B cell (primary cell): ENCODE data around the gene TACR3. TPM values are rescaled to one million over a fixed set of nuclear protein-coding genes. Genes with fewer than 3 reads are reported as not detected.

Source experiments
- ATAC-seq: fragments of 200-7000 bp; cut with Tn5 transposase; one replicate; pipeline ENCODE4 v1.10.0; 2021; ENCODE audit warnings: low read depth, mild to moderate bottlenecking, moderate number of reproducible peaks, moderate library complexity
- CTCF ChIA-PET: fragments of 350-600 bp; sonication (Branson Sonifier 250); formaldehyde crosslinking; loops from one replicate; lab custom pipeline; 2021; ENCODE audit warnings: antibody characterized with exemption, inconsistent platforms; lab: Charles Lee
- POLR2A ChIA-PET: fragments of 350-600 bp; sonication (Branson Sonifier 250); formaldehyde crosslinking; loops from one replicate; lab custom pipeline; 2021; ENCODE audit warnings: antibody characterized with exemption; lab: Charles Lee
- DNase-seq: peaks from one replicate; pipeline ENCODE4 v3.0.0; 2013
- H2AFZ ChIP-seq: 2 replicates; pipeline ENCODE4 v1.6.1; 2012; ENCODE audit warnings: mild to moderate bottlenecking, low read depth, low read length; ENCODE audit not compliant: insufficient read depth, poor library complexity, severe bottlenecking
- H3K27ac ChIP-seq, 2 donors: 1 replicate in 1 of 2; 2 replicates in 1 of 2; pipeline ENCODE4 v1.5.1; 2012 to 2013; ENCODE audit warnings: low read length in 2 of 2, mild to moderate bottlenecking in 2 of 2, moderate library complexity in 1 of 2
- H3K27me3 ChIP-seq, 4 experiments: fragments of 200-600 bp in 1 of 4; sonication (generic) in 1 of 4; replicated peaks in 1 of 4; 1 replicate in 2 of 4; 2 replicates in 2 of 4; pipeline versions ENCODE4 v1.6.1 to v1.7.0; 2013 to 2016; ENCODE audit warnings: low read length in 3 of 4, mild to moderate bottlenecking in 2 of 4, mixed read lengths in 1 of 4, moderate library complexity in 1 of 4; ENCODE audit not compliant: insufficient read depth in 4 of 4, control insufficient read depth in 3 of 4; ENCODE audit errors: control extremely low read depth in 1 of 4
- H3K36me3 ChIP-seq, 2 experiments: replicated peaks in 1 of 2; 1 replicate in 1 of 2; 2 replicates in 1 of 2; pipeline versions ENCODE4 v1.6.1 to v1.7.1; 2013; ENCODE audit warnings: low read length in 1 of 2; ENCODE audit not compliant: insufficient read depth in 2 of 2, control insufficient read depth in 1 of 2; ENCODE audit errors: control extremely low read depth in 1 of 2, extremely low read depth in 1 of 2
- H3K4me1 ChIP-seq, 2 donors: fragments of 200-600 bp in 1 of 2; sonication (generic) in 1 of 2; 1 replicate in 1 of 2; 2 replicates in 1 of 2; pipeline versions ENCODE4 v1.5.1 to v1.6.1; 2013 to 2017; ENCODE audit warnings: low read length in 2 of 2; ENCODE audit not compliant: control insufficient read depth in 2 of 2, insufficient read depth in 2 of 2
- H3K4me2 ChIP-seq: replicated peaks from 2 replicates; pipeline ENCODE3; 2012; ENCODE audit warnings: mild to moderate bottlenecking, low read depth, low read length; ENCODE audit not compliant: poor library complexity, severe bottlenecking
- H3K4me3 ChIP-seq, 5 experiments: fragments of 200-600 bp in 1 of 5; sonication (generic) in 1 of 5; 1 replicate in 3 of 5; 2 replicates in 2 of 5; pipeline versions ENCODE4 v1.5.1 to v1.7.0; 2011 to 2016; ENCODE audit warnings: low read length in 4 of 5, mild to moderate bottlenecking in 4 of 5, low read depth in 2 of 5, control low read depth in 1 of 5, moderate library complexity in 1 of 5; ENCODE audit not compliant: insufficient read depth in 1 of 5; ENCODE audit errors: control extremely low read depth in 1 of 5, extremely low read depth in 1 of 5
- H3K79me2 ChIP-seq: fragments of 200-600 bp; sonication (generic); one replicate; pipeline ENCODE4 v1.6.0; 2016; ENCODE audit warnings: low read length; ENCODE audit not compliant: control insufficient read depth, insufficient read depth
- H3K9ac ChIP-seq: fragments of 200-600 bp; sonication (generic); 2 replicates; pipeline ENCODE4 v1.6.1; 2017; ENCODE audit warnings: mild to moderate bottlenecking, low read length, moderate library complexity
- H3K9me3 ChIP-seq, 3 donors: one replicate each; pipeline versions ENCODE4 v1.6.1 to v1.7.1; 2013; ENCODE audit warnings: low read length in 2 of 3; ENCODE audit not compliant: control insufficient read depth in 2 of 3, insufficient read depth in 1 of 3; ENCODE audit errors: control extremely low read depth in 1 of 3
- H4K20me1 ChIP-seq: 2 replicates; pipeline ENCODE4 v1.6.0; 2012; ENCODE audit warnings: mild to moderate bottlenecking, low read length; ENCODE audit not compliant: insufficient read depth, control insufficient read depth, poor library complexity, severe bottlenecking
- H3K27ac Mint-ChIP-seq: one replicate; pipeline ENCODE4 v1.8.0; 2021; ENCODE audit warnings: mixed read lengths
- H3K27me3 Mint-ChIP-seq: one replicate; pipeline ENCODE4 v1.8.0; 2021; ENCODE audit warnings: mixed read lengths
- H3K4me1 Mint-ChIP-seq: one replicate; pipeline ENCODE4 v1.8.0; 2021; ENCODE audit warnings: mixed read lengths
- H3K4me3 Mint-ChIP-seq: one replicate; pipeline ENCODE4 v1.8.0; 2021; ENCODE audit warnings: mixed read lengths
- H3K9me3 Mint-ChIP-seq: one replicate; pipeline ENCODE4 v1.8.0; 2022; ENCODE audit warnings: mixed read lengths; ENCODE audit not compliant: insufficient read depth
- CTCF ChIP-seq: fragments of 200-600 bp; IDR thresholded peaks from one replicate; pipeline ENCODE4 v1.8.0; 2022; ENCODE audit warnings: antibody characterized with exemption, mild to moderate bottlenecking
- EZH2 ChIP-seq: IDR thresholded peaks from 2 replicates; pipeline ENCODE4 v1.6.1; 2012; ENCODE audit warnings: borderline replicate concordance, low read depth, mild to moderate bottlenecking, moderate library complexity, low read length; ENCODE audit not compliant: insufficient read depth, poor library complexity, severe bottlenecking
- WGBS: methylation state at CpG from one replicate; pipeline ENCODE4 v1.1.5; 2013; ENCODE audit warnings: missing lambda C conversion rate; ENCODE audit not compliant: insufficient coverage; 5-methylcytosine and 5-hydroxymethylcytosine counted together
- intact Hi-C: fragments of 100-400 bp; cut with micrococcal nuclease; formaldehyde crosslinking; loops from one replicate; pipeline ENCODE4 v1.10.0; 2022
- polyA plus RNA-seq: library from polyadenylated mRNA; depleted of rRNA; stranded (reverse); fragments of >200 nt; gene quantifications from 2 replicates; pipeline ENCODE4 v1.2.3, GENCODE V29; 2012
- total RNA-seq, 2 donors: library from RNA; stranded (reverse); fragments of 120-200 nt in 1 of 2; gene quantifications; 1 replicate in 1 of 2; 2 replicates in 1 of 2; pipeline versions ENCODE4 v1.2.3 to v1.2.4, GENCODE V29; 2013 to 2022

The TACR3 gene
- total and polyA plus RNA-seq, 2 donors (not counting 1 experiment from before 2014, with no cell fraction given): not detected

GRCh38 chr4:103626296-103626695 is 93.5 kb downstream of the TACR3 start:
- H3K27ac Mint-ChIP-seq: no peak overlapping the region
- intact Hi-C loops: no loop called here
- no peaks in the 10 kb centered on the region for H3K4me1 Mint-ChIP-seq
- ATAC-seq (no peak), DNase-seq (no peak)
- H3K27me3 Mint-ChIP-seq: no peaks in the 10 kb centered on the region
- H3K4me2 ChIP-seq: no peak overlapping the region
- H3K4me1 ChIP-seq: no peaks in the 10 kb centered on the region
- no peaks in the 10 kb centered on the region for H3K9me3 ChIP-seq
- no peak overlapping the region for H3K27ac ChIP-seq
- H3K79me2 ChIP-seq: no peaks in the 10 kb centered on the region
- TF ChIP-seq EZH2 (no peak), CTCF (no peak)
- H3K4me3 ChIP-seq: no peak overlapping the region
- H3K36me3 ChIP-seq: no peaks in the 10 kb centered on the region
- no peaks in the 10 kb centered on the region for H3K27me3 ChIP-seq
- no peak overlapping the region for H3K9ac ChIP-seq
- H4K20me1 ChIP-seq: no peaks in the 10 kb centered on the region
- no peak overlapping the region for H3K4me3 Mint-ChIP-seq
- peaks cover 4% of the 10 kb centered on the region for H3K9me3 Mint-ChIP-seq
- WGBS: 90% methylated on average over 2 of the region's 6 CpGs
- no peak overlapping the region for H2AFZ ChIP-seq
- ChIA-PET CTCF (no interaction called here), POLR2A (no interaction called here)

GRCh38 chr4:103591841-103592240 is 127.9 kb downstream of the TACR3 start:
- no peak for TF ChIP-seq CTCF
- TF ChIP-seq EZH2: no peak
- POLR2A ChIA-PET: no interaction called here
- no peak overlapping the region for H3K27ac Mint-ChIP-seq

More at GRCh38 chr4:103591841-103592240, 127.9 kb downstream of the TACR3 start:
- H3K4me3 ChIP-seq: no peak overlapping the region
- ATAC-seq (no peak), DNase-seq (no peak)
- H3K27me3 Mint-ChIP-seq: no peaks in the 10 kb centered on the region
- no peak overlapping the region for H2AFZ ChIP-seq
- no peak overlapping the region for H3K27ac ChIP-seq
- no peaks in the 10 kb centered on the region for H3K9me3 ChIP-seq
- no peaks in the 10 kb centered on the region for H3K4me1 ChIP-seq
- H4K20me1 ChIP-seq: no peaks in the 10 kb centered on the region
- no peaks in the 10 kb centered on the region for H3K79me2 ChIP-seq
- no peaks in the 10 kb centered on the region for H3K36me3 ChIP-seq
- H3K4me3 Mint-ChIP-seq: no peak overlapping the region
- no peak overlapping the region for H3K4me2 ChIP-seq
- H3K9me3 Mint-ChIP-seq: no peaks in the 10 kb centered on the region
- no peaks in the 10 kb centered on the region for H3K27me3 ChIP-seq
- H3K4me1 Mint-ChIP-seq: no peaks in the 10 kb centered on the region
- CTCF ChIA-PET: no interaction called here
- WGBS: 22% methylated on average over 1 of the region's 3 CpGs
- H3K9ac ChIP-seq: no peak overlapping the region
- intact Hi-C loops: no loop called here
